ENCODE measurements around the gene ZBTB34. TPM values are rescaled to one million over a fixed set of nuclear protein-coding genes. Genes with fewer than 3 reads are reported as not detected.

Gene ZBTB34
- total and polyA plus RNA-seq, 2 experiments from 2014 or later: 4.9 to 13.0 TPM

DNA sequence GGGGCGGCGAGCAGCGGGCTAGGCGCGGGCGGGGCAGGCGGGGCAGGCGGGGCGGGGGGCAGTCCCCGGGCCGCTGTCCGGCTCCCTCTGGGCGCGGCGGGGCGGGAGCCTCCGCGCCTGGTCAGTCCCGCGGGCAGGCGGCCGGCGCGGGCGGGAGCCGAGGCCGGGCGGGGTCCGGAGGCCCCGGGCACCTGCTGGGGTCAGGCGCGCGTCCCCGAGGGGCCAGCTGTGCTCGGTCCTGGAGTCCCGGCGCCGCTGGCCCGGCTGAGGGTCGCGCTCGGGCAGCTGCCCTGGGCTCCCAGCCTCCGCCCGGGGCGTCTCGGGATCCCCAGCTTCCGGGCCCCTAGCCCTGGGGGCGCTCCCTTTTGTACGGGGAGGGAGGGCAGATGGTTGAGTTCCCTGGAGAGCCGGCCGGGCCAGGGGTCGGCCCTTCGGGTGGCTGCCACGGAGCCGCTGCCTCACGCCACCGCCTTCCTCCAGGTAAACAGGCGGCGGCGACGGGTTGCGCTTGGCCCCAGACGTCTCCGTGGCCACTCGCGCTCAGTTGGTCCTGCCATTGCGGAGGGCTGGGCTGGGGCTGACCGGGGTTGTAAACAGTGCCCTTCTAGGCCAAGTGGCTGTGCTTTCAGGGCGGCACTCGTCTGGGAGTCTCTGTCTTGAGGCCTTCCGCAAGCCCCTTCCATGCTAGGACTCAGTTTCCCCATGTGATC, 473 bp downstream of the ZBTB34 start:
- TF ChIP-seq, protein P1, sequence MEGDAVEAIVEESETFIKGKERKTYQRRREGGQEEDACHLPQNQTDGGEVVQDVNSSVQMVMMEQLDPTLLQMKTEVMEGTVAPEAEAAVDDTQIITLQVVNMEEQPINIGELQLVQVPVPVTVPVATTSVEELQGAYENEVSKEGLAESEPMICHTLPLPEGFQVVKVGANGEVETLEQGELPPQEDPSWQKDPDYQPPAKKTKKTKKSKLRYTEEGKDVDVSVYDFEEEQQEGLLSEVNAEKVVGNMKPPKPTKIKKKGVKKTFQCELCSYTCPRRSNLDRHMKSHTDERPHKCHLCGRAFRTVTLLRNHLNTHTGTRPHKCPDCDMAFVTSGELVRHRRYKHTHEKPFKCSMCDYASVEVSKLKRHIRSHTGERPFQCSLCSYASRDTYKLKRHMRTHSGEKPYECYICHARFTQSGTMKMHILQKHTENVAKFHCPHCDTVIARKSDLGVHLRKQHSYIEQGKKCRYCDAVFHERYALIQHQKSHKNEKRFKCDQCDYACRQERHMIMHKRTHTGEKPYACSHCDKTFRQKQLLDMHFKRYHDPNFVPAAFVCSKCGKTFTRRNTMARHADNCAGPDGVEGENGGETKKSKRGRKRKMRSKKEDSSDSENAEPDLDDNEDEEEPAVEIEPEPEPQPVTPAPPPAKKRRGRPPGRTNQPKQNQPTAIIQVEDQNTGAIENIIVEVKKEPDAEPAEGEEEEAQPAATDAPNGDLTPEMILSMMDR (IDR thresholded peaks at IDR 0.05; ENCODE audit: low read depth, low read length): no peak
- no peaks in the 10 kb centered on the region for H3K9me3 ChIP-seq (ENCODE audit: low read depth)
- H3K27me3 ChIP-seq: no peaks in the 10 kb centered on the region
- H3K4me1 ChIP-seq (ENCODE audit: low read depth): peaks cover 17% of the 10 kb centered on the region
- H3K36me3 ChIP-seq: peaks cover 7% of the 10 kb centered on the region
- DNase-seq (ENCODE audit: low read depth in 1 of 2, low spot score in 1 of 2): peak; percentile 15 to 52
- H3K4me3 ChIP-seq: peak overlapping the region; percentile 99
- H3K27ac ChIP-seq: peak overlapping the region; percentile 95

DNA sequence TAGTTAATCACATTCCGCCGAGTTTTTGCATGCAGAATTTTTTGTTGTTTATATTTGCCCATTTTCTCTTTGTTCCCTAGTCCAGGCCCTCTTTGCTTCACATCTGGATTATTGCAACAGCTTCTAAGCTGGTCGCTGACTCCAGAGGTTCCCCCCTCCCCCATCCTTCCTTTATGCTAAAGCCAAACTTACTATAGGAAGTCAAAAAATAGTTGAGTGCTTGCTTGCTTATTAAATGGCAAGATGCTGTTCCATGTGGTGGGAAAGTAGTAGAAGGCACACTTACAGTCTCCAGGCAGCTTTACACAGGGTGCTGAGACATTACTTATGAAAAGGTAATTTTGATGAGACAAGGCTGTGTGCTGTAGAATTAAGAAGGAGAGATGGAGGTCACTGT, 1.3 kb downstream of the ZBTB34 start:
- DNase-seq (ENCODE audit: low read depth in 1 of 2, low spot score in 1 of 2): peak in 1 of 2 donors; percentile 70
- TF ChIP-seq, protein P1 (IDR thresholded peaks at IDR 0.05; ENCODE audit: low read depth, low read length): no peak

DNA sequence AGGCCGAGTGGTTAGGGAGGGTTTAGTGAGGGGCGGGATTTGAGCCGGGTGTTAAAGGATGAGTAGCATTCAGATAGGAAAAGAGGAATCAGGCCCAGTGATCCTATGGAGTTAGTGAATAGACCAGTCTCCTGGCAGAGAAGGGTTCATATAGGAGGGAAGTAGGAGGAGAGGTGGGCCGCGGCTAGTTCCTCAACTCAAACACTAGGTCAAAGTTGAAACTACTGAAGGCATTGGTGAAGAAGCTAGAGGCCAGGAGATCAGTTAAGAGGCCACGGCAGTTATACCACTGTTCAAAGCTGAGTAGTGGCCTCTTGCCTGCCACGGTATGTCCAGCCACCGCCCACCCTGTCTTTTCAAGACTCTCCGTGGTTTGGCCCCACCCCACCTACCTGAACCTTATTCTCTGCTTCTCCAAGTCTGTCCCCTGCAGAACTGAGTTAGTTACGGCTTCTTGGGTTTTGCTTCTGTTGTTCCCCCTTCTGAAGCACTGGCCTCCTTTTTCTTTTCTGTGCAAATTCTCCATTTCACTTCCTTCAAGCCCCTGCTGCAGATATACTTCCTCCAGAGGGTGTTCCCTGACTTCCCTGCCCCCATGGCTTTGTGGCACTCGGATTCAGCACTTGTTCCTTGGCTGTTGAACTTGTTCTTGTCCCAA, 1.8 kb downstream of the ZBTB34 start:
- Histone ChIP-seq H3K27me3 (no peaks in the 10 kb centered on the region), H3K27ac (peak overlapping the region; percentile 13), H3K36me3 (peaks cover 7% of the 10 kb centered on the region), H3K4me1 (ENCODE audit: low read depth) (peaks cover 17% of the 10 kb centered on the region), H3K4me3 (peak overlapping the region; percentile 99), H3K9me3 (ENCODE audit: low read depth) (no peaks in the 10 kb centered on the region)
- DNase-seq (ENCODE audit: low read depth in 1 of 2, low spot score in 1 of 2): no peak
- TF ChIP-seq, protein P1 (IDR thresholded peaks at IDR 0.05; ENCODE audit: low read depth, low read length): no peak

More for the DNA sequence above, 1.3 kb downstream of the ZBTB34 start:
- Histone ChIP-seq H3K27me3 (no peaks in the 10 kb centered on the region), H3K36me3 (peaks cover 7% of the 10 kb centered on the region), H3K4me1 (ENCODE audit: low read depth) (peaks cover 17% of the 10 kb centered on the region), H3K27ac (peak overlapping the region; percentile 95), H3K4me3 (peak overlapping the region; percentile 99), H3K9me3 (ENCODE audit: low read depth) (no peaks in the 10 kb centered on the region)

DNA sequence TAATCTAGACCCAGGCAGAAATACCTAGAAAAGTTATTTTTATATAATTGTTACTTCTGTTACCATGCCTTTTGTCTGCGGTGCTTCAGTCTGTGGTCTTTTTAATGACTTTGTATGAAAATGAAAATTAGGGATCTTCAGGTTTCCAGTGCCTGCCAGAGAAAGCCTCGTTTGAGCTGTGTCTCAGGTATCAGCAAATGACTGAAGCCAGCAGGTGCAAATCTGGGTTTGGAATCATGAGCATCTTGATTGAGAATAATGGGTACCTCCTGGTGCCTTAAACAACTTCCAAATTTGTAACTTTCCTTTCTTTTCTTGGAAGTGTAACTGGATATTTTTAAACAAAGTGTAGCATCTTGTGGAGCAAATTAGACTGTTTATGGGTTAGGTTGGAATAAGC, 4.3 kb downstream of the ZBTB34 start:
- TF ChIP-seq, protein P1 (IDR thresholded peaks at IDR 0.05; ENCODE audit: low read depth, low read length): no peak
- no peaks in the 10 kb centered on the region for H3K27me3 ChIP-seq
- H3K36me3 ChIP-seq: peaks cover 7% of the 10 kb centered on the region
- H3K4me3 ChIP-seq: no peak overlapping the region
- peaks cover 17% of the 10 kb centered on the region for H3K4me1 ChIP-seq (ENCODE audit: low read depth)
- H3K27ac ChIP-seq: no peak overlapping the region
- no peak for DNase-seq (ENCODE audit: low read depth in 1 of 2, low spot score in 1 of 2)
- H3K9me3 ChIP-seq (ENCODE audit: low read depth): no peaks in the 10 kb centered on the region

DNA sequence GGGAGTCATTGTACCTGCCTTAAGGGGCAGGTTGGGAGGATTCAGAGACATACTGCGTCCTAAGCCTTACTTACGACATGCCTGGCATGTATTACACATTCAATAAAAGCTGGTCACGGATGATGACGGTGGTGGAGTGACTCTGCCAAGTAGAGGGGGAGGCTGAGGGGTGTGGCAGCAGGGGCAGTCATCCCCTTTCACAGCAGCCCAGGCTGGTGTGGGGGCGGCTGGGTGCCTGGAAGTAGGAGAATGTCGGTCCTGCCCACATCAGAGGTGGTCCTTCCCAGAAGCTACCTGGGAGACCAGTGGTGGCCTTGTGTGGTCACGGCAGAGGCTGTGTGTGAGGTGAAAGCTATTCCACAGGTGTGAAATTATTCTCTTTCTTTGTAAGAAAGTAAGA, 8.9 kb downstream of the ZBTB34 start:
- Histone ChIP-seq H3K9me3 (ENCODE audit: low read depth) (no peaks in the 10 kb centered on the region), H3K27ac (no peak overlapping the region), H3K27me3 (no peaks in the 10 kb centered on the region), H3K36me3 (no peaks in the 10 kb centered on the region), H3K4me3 (no peak overlapping the region), H3K4me1 (ENCODE audit: low read depth) (peaks cover 3% of the 10 kb centered on the region)
- DNase-seq (ENCODE audit: low read depth in 1 of 2, low spot score in 1 of 2): no peak
- TF ChIP-seq, protein P1 (IDR thresholded peaks at IDR 0.05; ENCODE audit: low read depth, low read length): no peak

All from cardiac muscle cell (in vitro differentiated cells and primary cell).